ENCODE results near the gene RASGEF1C. TPM values are rescaled to one million over a fixed set of nuclear protein-coding genes. Genes with fewer than 3 reads are reported as not detected.

Gene RASGEF1C
- total RNA-seq, 1 donor from 2014 or later, result not detected

GRCh38 chr5:180202939-180203573 lies 6.0 kb downstream of the RASGEF1C start:
- H3K4me3 Mint-ChIP-seq (ENCODE audit: unreplicated experiment), result no peak overlapping the region
- peaks cover 3% of the 10 kb centered on the region for H3K9me3 Mint-ChIP-seq (ENCODE audit: low read depth)
- H3K27me3 Mint-ChIP-seq (ENCODE audit: low read depth), result no peaks in the 10 kb centered on the region
- no peak for DNase-seq (ENCODE audit: low spot score)
- peaks cover 5% of the 10 kb centered on the region for H3K4me1 Mint-ChIP-seq (ENCODE audit: low read depth)
- no peaks in the 10 kb centered on the region for H3K36me3 Mint-ChIP-seq (ENCODE audit: low read depth)
- no peak for TF ChIP-seq CTCF (IDR thresholded peaks at IDR 0.05)
- H3K27ac Mint-ChIP-seq (ENCODE audit: unreplicated experiment), result no peak overlapping the region

GRCh38 chr5:180201051-180201987 lies 7.7 kb downstream of the RASGEF1C start:
- Mint-ChIP-seq H3K36me3 (ENCODE audit: low read depth) (no peaks in the 10 kb centered on the region), H3K27ac (ENCODE audit: unreplicated experiment) (no peak overlapping the region), H3K9me3 (ENCODE audit: low read depth) (peaks cover 3% of the 10 kb centered on the region), H3K4me1 (ENCODE audit: low read depth) (peaks cover 4% of the 10 kb centered on the region), H3K4me3 (ENCODE audit: unreplicated experiment) (no peak overlapping the region), H3K27me3 (ENCODE audit: low read depth) (peaks cover 3% of the 10 kb centered on the region)
- DNase-seq (ENCODE audit: low spot score), result no peak
- peak; percentile 62 for TF ChIP-seq CTCF (IDR thresholded peaks at IDR 0.05)

GRCh38 chr5:180199390-180199789 lies 9.6 kb downstream of the RASGEF1C start:
- Mint-ChIP-seq H3K9me3 (ENCODE audit: low read depth) (peaks cover 3% of the 10 kb centered on the region), H3K4me3 (ENCODE audit: unreplicated experiment) (no peak overlapping the region), H3K36me3 (ENCODE audit: low read depth) (no peaks in the 10 kb centered on the region), H3K4me1 (ENCODE audit: low read depth) (peaks cover 4% of the 10 kb centered on the region), H3K27ac (ENCODE audit: unreplicated experiment) (no peak overlapping the region), H3K27me3 (ENCODE audit: low read depth) (peaks cover 3% of the 10 kb centered on the region)
- TF ChIP-seq CTCF (IDR thresholded peaks at IDR 0.05), result no peak
- no peak for DNase-seq (ENCODE audit: low spot score)

- Mint-ChIP-seq H3K9me3 (ENCODE audit: low read depth) (peaks cover 2% of the 10 kb centered on the region), H3K27ac (ENCODE audit: unreplicated experiment) (no peak overlapping the region), H3K36me3 (ENCODE audit: low read depth) (no peaks in the 10 kb centered on the region), H3K27me3 (ENCODE audit: low read depth) (peaks cover 3% of the 10 kb centered on the region), H3K4me1 (ENCODE audit: low read depth) (peaks cover 2% of the 10 kb centered on the region), H3K4me3 (ENCODE audit: unreplicated experiment) (no peak overlapping the region)
- DNase-seq (ENCODE audit: low spot score), result no peak
- no peak for TF ChIP-seq CTCF (IDR thresholded peaks at IDR 0.05)
Observed at GRCh38 chr5:180198208-180198607, 10.8 kb downstream of the RASGEF1C start.

GRCh38 chr5:180197016-180197702 lies 11.9 kb downstream of the RASGEF1C start:
- Mint-ChIP-seq H3K4me3 (ENCODE audit: unreplicated experiment) (no peak overlapping the region), H3K27me3 (ENCODE audit: low read depth) (peaks cover 3% of the 10 kb centered on the region), H3K9me3 (ENCODE audit: low read depth) (no peaks in the 10 kb centered on the region), H3K27ac (ENCODE audit: unreplicated experiment) (no peak overlapping the region), H3K36me3 (ENCODE audit: low read depth) (no peaks in the 10 kb centered on the region), H3K4me1 (ENCODE audit: low read depth) (no peaks in the 10 kb centered on the region)
- no peak for DNase-seq (ENCODE audit: low spot score)
- no peak for TF ChIP-seq CTCF (IDR thresholded peaks at IDR 0.05)
